Ectodermal cell (in vitro differentiated cells): Measurements from ENCODE around the gene AZIN2.
"Not testable (repeated sequence)": the region's sequence is repeated elsewhere in the genome, so short reads cannot be mapped to it uniquely, and the experiment has no call there.

ENCODE experiments used
- H3K27ac ChIP-seq: 2 replicates; pipeline ENCODE4 v1.7.0; 2013; ENCODE audit warnings: mild to moderate bottlenecking, low read depth, low read length; ENCODE audit not compliant: insufficient read depth, poor library complexity, severe bottlenecking
- H3K27me3 ChIP-seq: 2 replicates; pipeline ENCODE4 v1.7.0; 2013; ENCODE audit warnings: mild to moderate bottlenecking, low read length; ENCODE audit not compliant: insufficient read depth, control insufficient read depth, poor library complexity, severe bottlenecking
- H3K36me3 ChIP-seq: one replicate; pipeline ENCODE4 v1.7.0; 2013; ENCODE audit warnings: low read length; ENCODE audit not compliant: control insufficient read depth, insufficient read depth
- H3K4me1 ChIP-seq: one replicate; pipeline ENCODE4 v1.7.0; 2013; ENCODE audit warnings: low read length; ENCODE audit not compliant: control insufficient read depth, insufficient read depth
- H3K4me3 ChIP-seq: 2 replicates; pipeline ENCODE4 v1.7.0; 2013; ENCODE audit warnings: low read depth, low read length, control low read depth; ENCODE audit not compliant: insufficient read depth
- H3K9me3 ChIP-seq: 2 replicates; pipeline ENCODE4 v1.7.0; 2013; ENCODE audit warnings: mild to moderate bottlenecking, low read length, moderate library complexity; ENCODE audit not compliant: control insufficient read depth
- WGBS, 2 experiments: methylation state at CpG; one replicate each; pipeline ENCODE4 v1.1.7; 2013; ENCODE audit warnings: missing lambda C conversion rate in 2 of 2; 5-methylcytosine and 5-hydroxymethylcytosine counted together

The AZIN2 gene

GRCh38 chr1:33111965-33112364, 31.0 kb downstream of the AZIN2 start:
- Histone ChIP-seq H3K36me3 (no peaks in the 10 kb centered on the region), H3K27ac (no peak overlapping the region), H3K9me3 (no peaks in the 10 kb centered on the region), H3K4me1 (no peaks in the 10 kb centered on the region), H3K4me3 (no peak overlapping the region), H3K27me3 (no peaks in the 10 kb centered on the region)
- 87% methylated on average over 2 of the region's 3 CpGs; no CpG with 5 or more reads in 1 of the 2 experiments for WGBS, 2 experiments

- H3K4me1 ChIP-seq: no peaks in the 10 kb centered on the region
- H3K9me3 ChIP-seq: no peaks in the 10 kb centered on the region
- no peaks in the 10 kb centered on the region for H3K27me3 ChIP-seq
- no peak overlapping the region for H3K4me3 ChIP-seq
- 94% methylated on average over 13 of the region's 13 CpGs for WGBS, 2 experiments
- H3K27ac ChIP-seq: no peak overlapping the region
- no peaks in the 10 kb centered on the region for H3K36me3 ChIP-seq
Measured at GRCh38 chr1:33117440-33118085, 36.6 kb downstream of the AZIN2 start.

- 87 to 88% methylated on average over 4 of the region's 4 CpGs for whole genome bisulfite sequencing, 2 experiments
- no peak overlapping the region for H3K27ac ChIP-seq
- no peaks in the 10 kb centered on the region for H3K4me1 ChIP-seq
- H3K36me3 ChIP-seq: no peaks in the 10 kb centered on the region
- no peaks in the 10 kb centered on the region for H3K27me3 ChIP-seq
- no peak overlapping the region for H3K4me3 ChIP-seq
- H3K9me3 ChIP-seq: no peaks in the 10 kb centered on the region
Measured at GRCh38 chr1:33118274-33118673, 37.3 kb downstream of the AZIN2 start.

GRCh38 chr1:33119050-33119449, 38.1 kb downstream of the AZIN2 start:
- Histone ChIP-seq H3K27me3 (no peaks in the 10 kb centered on the region), H3K27ac (no peak overlapping the region), H3K9me3 (no peaks in the 10 kb centered on the region), H3K36me3 (no peaks in the 10 kb centered on the region), H3K4me1 (no peaks in the 10 kb centered on the region), H3K4me3 (no peak overlapping the region)
- WGBS, 2 experiments: 92 to 93% methylated on average over 2 of the region's 2 CpGs

DNA sequence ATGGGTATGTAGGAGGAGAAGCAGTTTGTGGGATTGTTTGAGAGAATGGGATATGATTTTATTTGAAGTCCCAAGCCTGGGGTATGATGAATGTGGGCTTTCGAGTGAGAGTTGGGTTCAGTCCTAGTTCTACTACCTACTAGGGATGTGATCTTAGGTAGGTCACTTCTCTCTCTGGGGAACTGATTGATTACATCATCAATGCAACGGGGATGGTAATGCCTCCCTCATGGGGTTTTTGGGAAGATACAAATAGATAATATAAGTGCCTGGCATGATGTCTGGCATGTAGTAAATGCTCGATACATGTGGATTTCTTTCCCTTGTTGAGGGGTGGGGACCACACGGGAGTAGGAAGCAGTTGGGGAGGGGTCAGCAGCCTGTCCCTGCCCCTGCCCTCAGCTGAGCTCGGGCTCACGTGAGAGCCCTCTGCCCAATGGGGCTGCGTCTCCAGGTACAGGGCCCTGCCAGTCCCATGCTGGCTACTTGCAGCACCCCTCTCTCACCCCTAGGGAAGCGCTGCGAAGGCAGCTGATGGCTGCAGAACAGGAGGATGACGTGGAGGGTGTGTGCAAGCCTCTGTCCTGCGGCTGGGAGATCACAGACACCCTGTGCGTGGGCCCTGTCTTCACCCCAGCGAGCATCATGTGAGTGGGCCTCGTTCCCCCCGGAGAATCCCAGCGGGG, 38.7 kb downstream of the AZIN2 start:
- 78 to 79% methylated on average over 16 of the region's 16 CpGs for WGBS, 2 experiments
- Histone ChIP-seq H3K27me3 (no peaks in the 10 kb centered on the region), H3K4me1 (no peaks in the 10 kb centered on the region), H3K27ac (no peak overlapping the region), H3K36me3 (no peaks in the 10 kb centered on the region), H3K4me3 (no peak overlapping the region), H3K9me3 (no peaks in the 10 kb centered on the region)

GRCh38 chr1:33120436-33121231, 39.7 kb downstream of the AZIN2 start:
- no peaks in the 10 kb centered on the region for H3K4me1 ChIP-seq
- H3K27me3 ChIP-seq: no peaks in the 10 kb centered on the region
- no peaks in the 10 kb centered on the region for H3K36me3 ChIP-seq
- no peak overlapping the region for H3K4me3 ChIP-seq
- no peaks in the 10 kb centered on the region for H3K9me3 ChIP-seq
- WGBS, 2 experiments: 89 to 91% methylated on average over 8 of the region's 8 CpGs
- H3K27ac ChIP-seq: no peak overlapping the region

GRCh38 chr1:33121728-33122127, 40.8 kb downstream of the AZIN2 start:
- 91 to 93% methylated on average over 5 of the region's 5 CpGs for WGBS, 2 experiments

DNA sequence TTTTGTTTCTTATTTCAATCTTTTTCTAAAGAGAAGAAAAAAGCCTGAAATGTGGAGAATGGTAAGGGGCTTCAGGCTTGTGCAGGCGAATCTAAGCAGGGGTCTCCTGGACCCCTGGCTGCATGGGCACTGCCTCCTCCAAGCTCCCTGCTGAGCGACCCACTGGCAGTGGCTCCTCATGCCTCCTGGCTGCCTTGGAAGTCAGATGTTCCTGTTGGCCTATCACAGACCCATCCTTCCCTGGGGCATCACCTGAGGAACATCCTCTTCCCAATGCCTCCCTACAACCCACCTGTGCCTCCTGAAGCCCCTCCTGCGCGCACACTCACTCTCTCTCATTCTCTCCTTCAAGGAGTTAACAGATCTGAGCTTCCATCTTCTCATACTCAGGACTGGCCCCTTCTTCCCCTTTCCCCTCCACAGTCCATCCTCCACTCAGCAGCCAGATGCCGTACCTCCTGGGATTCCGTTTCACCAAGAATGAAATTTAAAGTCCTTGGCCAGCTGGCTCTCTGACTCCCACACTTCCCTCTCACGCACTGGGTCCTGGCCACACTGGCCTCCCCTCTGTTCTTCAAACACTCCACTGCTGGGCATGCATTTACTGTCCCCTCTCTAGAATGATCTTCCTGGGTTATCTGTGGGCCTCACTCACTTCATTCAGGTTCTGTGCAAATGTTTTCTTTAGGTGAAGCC, 41.7 kb downstream of the AZIN2 start:
- WGBS, 2 experiments: 91 to 92% methylated on average over 7 of the region's 7 CpGs
- Histone ChIP-seq H3K27me3 (no peaks in the 10 kb centered on the region), H3K27ac (no peak overlapping the region), H3K9me3 (no peaks in the 10 kb centered on the region), H3K4me1 (no peaks in the 10 kb centered on the region), H3K36me3 (no peaks in the 10 kb centered on the region), H3K4me3 (no peak overlapping the region)

More at GRCh38 chr1:33121728-33122127, 40.8 kb downstream of the AZIN2 start:
- H3K36me3 ChIP-seq: no peaks in the 10 kb centered on the region
- H3K4me1 ChIP-seq: no peaks in the 10 kb centered on the region
- no peak overlapping the region for H3K4me3 ChIP-seq
- H3K27ac ChIP-seq: no peak overlapping the region
- no peaks in the 10 kb centered on the region for H3K27me3 ChIP-seq
- no peaks in the 10 kb centered on the region for H3K9me3 ChIP-seq

GRCh38 chr1:33123266-33123665, 42.3 kb downstream of the AZIN2 start:
- H3K9me3 ChIP-seq: no peaks in the 10 kb centered on the region
- no peaks in the 10 kb centered on the region for H3K27me3 ChIP-seq
- 87 to 88% methylated on average over 3 of the region's 3 CpGs for WGBS, 2 experiments
- H3K27ac ChIP-seq: no peak overlapping the region
- no peak overlapping the region for H3K4me3 ChIP-seq
- no peaks in the 10 kb centered on the region for H3K36me3 ChIP-seq
- no peaks in the 10 kb centered on the region for H3K4me1 ChIP-seq

- H3K27me3 ChIP-seq, H3K36me3 ChIP-seq, H3K4me1 ChIP-seq, H3K4me3 ChIP-seq, H3K9me3 ChIP-seq, H3K27ac ChIP-seq: not testable (repeated sequence)
- WGBS, 2 experiments: 81 to 92% methylated on average over 4 of the region's 4 CpGs
Measured at GRCh38 chr1:33124647-33125046, 43.7 kb downstream of the AZIN2 start.
